GM06990 (cell line): Measurements from ENCODE around the gene DHDDS.

Experiments
- DNase-seq: peaks from one replicate; pipeline ENCODE4 v3.0.0-alpha.2; 2011; ENCODE audit not compliant: insufficient read length; ENCODE audit errors: extremely low read depth
- H3K27me3 ChIP-seq: replicated peaks from 2 replicates; pipeline ENCODE4 v1.6.0; 2011; ENCODE audit warnings: low read length; ENCODE audit not compliant: control insufficient read depth, insufficient read depth
- H3K36me3 ChIP-seq: 2 replicates; pipeline ENCODE4 v1.5.1; 2011; ENCODE audit warnings: low read length; ENCODE audit not compliant: control insufficient read depth, insufficient read depth
- H3K4me3 ChIP-seq: replicated peaks from 2 replicates; pipeline ENCODE4 v1.5.1; 2011; ENCODE audit warnings: low read depth, mild to moderate bottlenecking, control low read depth, low read length
- CTCF ChIP-seq: IDR thresholded peaks from 2 replicates; pipeline ENCODE4 v1.5.1; 2011; ENCODE audit warnings: low read length, control low read depth, mild to moderate bottlenecking, inconsistent platforms; ENCODE audit not compliant: insufficient read depth, poor library complexity, severe bottlenecking

Gene DHDDS

GRCh38 chr1:26470878-26471497 is 38.9 kb downstream of the DHDDS start:
- Histone ChIP-seq H3K4me3 (peak overlapping the region; percentile 69), H3K27me3 (no peaks in the 10 kb centered on the region), H3K36me3 (peaks cover 23% of the 10 kb centered on the region)
- DNase-seq = no peak
- no peak for TF ChIP-seq CTCF

GRCh38 chr1:26471498-26472319 is 39.6 kb downstream of the DHDDS start:
- no peak for DNase-seq
- peak overlapping the region; percentile 69 for H3K4me3 ChIP-seq
- H3K27me3 ChIP-seq = no peaks in the 10 kb centered on the region
- TF ChIP-seq CTCF = no peak
- H3K36me3 ChIP-seq = peaks cover 25% of the 10 kb centered on the region

GRCh38 chr1:26472320-26472900 is 40.3 kb downstream of the DHDDS start, which contains the start of gene HMGN2:
HMGN2 (plus strand) TSS chr1:26472440; CDS start chr1:26472613, 173 bp downstream.
- Histone ChIP-seq H3K36me3 (peaks cover 25% of the 10 kb centered on the region), H3K27me3 (no peaks in the 10 kb centered on the region), H3K4me3 (peak within 1 kb of the TSS; percentile 69)
- TF ChIP-seq CTCF = no peak
- DNase-seq = peak; percentile 86

- peak overlapping the region; percentile 69 for H3K4me3 ChIP-seq
- TF ChIP-seq CTCF = no peak
- peak; percentile 96 for DNase-seq
- H3K36me3 ChIP-seq = peaks cover 24% of the 10 kb centered on the region
- H3K27me3 ChIP-seq = no peaks in the 10 kb centered on the region
These were observed 41.1 kb downstream of the DHDDS start for GRCh38 chr1:26472901-26473845.

GRCh38 chr1:26474818-26475217 is 42.7 kb downstream of the DHDDS start:
- peaks cover 19% of the 10 kb centered on the region for H3K36me3 ChIP-seq
- no peak overlapping the region for H3K4me3 ChIP-seq
- TF ChIP-seq CTCF = no peak
- no peak for DNase-seq
- H3K27me3 ChIP-seq = no peaks in the 10 kb centered on the region
